GM12872 (cell line): ENCODE measurements around the gene GPR42.

Experiments
- CTCF ChIP-seq: IDR thresholded peaks from 3 replicates; pipeline ENCODE4 v1.5.1; 2011; ENCODE audit warnings: low read depth, mild to moderate bottlenecking, low read length, moderate library complexity; ENCODE audit not compliant: insufficient read depth

GPR42 gene

GRCh38 chr19:35399231-35399630, 28.4 kb downstream of the GPR42 start:
- no peak for TF ChIP-seq CTCF

- TF ChIP-seq CTCF, result no peak
Measured at GRCh38 chr19:35399948-35400772, 29.3 kb downstream of the GPR42 start.

- TF ChIP-seq CTCF, result no peak
Measured at GRCh38 chr19:35400773-35401100, 29.9 kb downstream of the GPR42 start.

GRCh38 chr19:35403116-35403760, 32.4 kb downstream of the GPR42 start:
- TF ChIP-seq CTCF, result no peak

GRCh38 chr19:35404879-35405622, 34.2 kb downstream of the GPR42 start:
- TF ChIP-seq CTCF, result no peak

GRCh38 chr19:35407619-35408018, 36.8 kb downstream of the GPR42 start:
- TF ChIP-seq CTCF, result no peak
